ENCODE data around the gene PLA2G4C. TPM values are rescaled to one million over a fixed set of nuclear protein-coding genes. Genes with fewer than 3 reads are reported as not detected.
A peak's percentile ranks its signal among the peaks of the same experiment; 100 is the strongest.

Gene PLA2G4C, protein sequence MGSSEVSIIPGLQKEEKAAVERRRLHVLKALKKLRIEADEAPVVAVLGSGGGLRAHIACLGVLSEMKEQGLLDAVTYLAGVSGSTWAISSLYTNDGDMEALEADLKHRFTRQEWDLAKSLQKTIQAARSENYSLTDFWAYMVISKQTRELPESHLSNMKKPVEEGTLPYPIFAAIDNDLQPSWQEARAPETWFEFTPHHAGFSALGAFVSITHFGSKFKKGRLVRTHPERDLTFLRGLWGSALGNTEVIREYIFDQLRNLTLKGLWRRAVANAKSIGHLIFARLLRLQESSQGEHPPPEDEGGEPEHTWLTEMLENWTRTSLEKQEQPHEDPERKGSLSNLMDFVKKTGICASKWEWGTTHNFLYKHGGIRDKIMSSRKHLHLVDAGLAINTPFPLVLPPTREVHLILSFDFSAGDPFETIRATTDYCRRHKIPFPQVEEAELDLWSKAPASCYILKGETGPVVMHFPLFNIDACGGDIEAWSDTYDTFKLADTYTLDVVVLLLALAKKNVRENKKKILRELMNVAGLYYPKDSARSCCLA
- total RNA-seq: 279 and 309 TPM in 2 replicates

DNA sequence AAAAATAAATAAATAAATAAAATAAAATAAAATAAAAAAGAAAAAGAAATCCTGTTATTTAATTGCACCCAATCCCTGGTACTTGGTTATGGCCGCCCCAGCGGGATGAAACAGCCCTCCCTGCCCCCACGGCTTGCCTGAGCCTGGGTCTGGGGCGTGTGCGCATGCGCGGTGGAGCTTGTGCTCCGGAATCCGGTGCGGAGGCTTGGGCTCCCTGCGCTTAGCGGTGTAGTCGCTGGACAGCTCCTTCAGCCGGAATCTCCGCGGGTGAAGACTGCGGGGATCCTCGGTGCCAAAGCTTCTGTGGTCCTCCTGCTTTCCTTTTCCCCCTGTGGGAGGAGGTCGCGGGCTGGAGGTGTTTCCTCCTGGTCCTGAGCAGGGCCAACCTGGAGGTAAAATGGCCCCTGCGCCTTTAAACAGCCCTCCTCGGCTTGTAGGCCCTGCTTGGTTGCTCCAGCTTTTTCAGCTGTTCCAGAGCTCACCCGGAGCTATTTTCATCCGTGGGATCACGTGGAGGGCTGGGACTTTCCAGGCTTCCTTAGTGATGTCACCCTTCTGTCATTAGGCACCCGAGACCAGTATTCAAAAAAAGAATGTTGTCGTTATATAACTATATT is at the start of gene PLA2G4C:
TSS of gene PLA2G4C (minus strand) at position 468 of the 617 bp plus-strand sequence. CDS start 4,288 bp downstream, outside the sequence.
- peak; percentile 80 for DNase-seq (ENCODE audit: extremely low read depth, low read depth, low spot score)

DNA sequence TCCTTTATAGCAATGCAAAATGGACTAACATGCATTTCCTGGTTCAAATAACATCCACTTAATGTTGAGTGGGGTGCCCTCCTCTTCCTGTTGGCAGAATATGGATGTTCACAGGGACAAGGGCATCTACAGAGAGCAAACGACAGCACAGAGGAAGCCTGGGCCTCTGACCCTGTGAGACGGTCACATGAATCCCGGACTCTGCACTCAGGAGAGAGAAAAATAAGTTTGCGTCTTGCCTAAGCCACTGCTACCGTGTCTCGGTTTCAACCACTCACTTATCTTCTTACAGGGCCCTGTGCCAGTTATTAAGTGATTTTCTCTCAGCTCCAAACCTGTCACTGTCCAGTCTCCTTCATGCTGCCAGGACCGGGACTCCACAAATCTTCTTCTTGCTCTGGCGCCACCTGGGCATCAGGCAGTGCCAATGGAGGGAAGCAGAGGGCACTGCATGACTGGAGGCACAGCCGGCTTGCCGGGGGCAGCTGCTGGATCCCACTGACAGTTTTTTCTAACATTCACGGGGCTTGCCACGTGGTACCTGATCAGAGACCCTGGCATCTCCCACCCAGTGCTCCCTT is 47.7 kb upstream of the PLA2G4C start:
- DNase-seq (ENCODE audit: extremely low read depth, low read depth, low spot score): no peak

DNA sequence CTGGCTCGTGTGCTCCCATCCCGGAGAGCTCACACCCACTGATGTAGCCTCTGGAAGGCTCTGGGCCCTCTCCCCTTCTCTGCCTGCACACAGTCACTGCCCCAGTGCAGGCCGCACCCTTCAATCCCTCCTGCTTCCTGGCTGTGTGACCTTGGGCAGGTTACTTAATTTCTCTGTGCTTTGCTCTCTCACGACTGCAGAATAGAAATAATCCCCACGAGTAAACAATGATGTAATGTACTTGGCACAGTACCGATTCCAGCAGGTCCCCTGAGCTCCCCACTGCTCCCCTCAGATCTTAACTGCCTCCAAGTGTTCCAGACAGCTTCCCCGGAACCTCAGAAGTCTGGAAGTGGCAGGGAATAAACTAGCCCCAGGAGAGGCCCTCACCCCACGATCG is 43.4 kb upstream of the PLA2G4C start:
- no peak for DNase-seq (ENCODE audit: extremely low read depth, low read depth, low spot score)

DNA sequence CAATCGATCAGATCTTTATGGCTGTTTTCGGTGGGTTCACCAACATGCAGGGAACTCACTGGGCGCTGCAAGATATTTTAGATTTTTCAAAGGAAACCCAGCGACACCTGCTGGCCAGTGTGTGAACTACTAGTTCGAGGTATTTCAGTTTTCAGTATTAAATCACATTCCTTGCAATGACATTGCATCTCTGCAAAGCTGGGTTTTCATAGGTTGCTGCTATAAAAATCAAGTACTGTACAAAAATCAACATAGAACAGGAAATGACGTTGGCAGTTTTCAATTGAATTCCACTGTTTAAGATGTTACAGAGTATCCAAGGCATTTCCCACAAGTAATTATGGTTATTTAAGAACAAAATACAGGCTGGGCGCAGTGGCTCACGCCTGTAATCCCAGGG is 41.9 kb upstream of the PLA2G4C start:
- peak; percentile 99 for DNase-seq (ENCODE audit: extremely low read depth, low read depth, low spot score)

DNA sequence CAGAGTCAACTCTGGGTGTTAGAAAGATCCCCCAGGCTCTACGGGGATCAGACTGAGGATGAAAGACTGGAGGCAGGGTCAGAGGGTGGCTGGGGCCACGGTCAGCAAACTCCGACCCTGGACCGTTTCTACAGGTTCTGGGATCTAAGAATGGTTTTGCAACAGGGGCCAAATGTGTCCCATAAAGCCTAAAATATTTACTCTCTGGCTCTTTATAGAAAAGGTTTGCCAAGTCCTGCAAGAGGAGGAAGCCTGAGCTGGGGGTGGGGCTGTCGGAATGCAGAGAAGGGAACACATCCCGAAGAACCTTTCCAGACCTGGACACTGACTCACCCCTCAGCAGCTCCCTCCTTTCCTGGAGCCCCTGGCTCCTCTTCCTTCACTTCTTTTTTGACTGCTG is 38.8 kb upstream of the PLA2G4C start:
- no peak for DNase-seq (ENCODE audit: extremely low read depth, low read depth, low spot score)

DNA sequence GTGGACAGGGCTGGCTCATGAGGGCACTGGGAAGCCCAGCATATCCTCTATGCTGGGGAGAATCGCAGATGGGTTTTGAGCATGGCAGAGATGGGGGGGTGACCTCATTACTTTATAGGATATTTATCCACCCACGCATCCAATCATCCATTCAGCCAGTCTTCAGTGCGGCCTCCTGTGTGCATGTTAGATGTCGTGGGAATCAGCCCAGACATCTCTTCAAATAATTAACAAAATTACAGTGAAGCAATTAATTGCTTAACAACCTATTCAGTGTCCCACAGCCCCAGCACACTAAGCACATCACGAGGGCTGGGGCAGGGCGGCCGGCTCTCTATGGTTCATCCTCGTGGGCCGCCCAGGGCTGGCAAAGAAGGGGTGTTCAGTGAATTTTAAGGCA is 38.0 kb upstream of the PLA2G4C start:
- no peak for DNase-seq (ENCODE audit: extremely low read depth, low read depth, low spot score)

DNA sequence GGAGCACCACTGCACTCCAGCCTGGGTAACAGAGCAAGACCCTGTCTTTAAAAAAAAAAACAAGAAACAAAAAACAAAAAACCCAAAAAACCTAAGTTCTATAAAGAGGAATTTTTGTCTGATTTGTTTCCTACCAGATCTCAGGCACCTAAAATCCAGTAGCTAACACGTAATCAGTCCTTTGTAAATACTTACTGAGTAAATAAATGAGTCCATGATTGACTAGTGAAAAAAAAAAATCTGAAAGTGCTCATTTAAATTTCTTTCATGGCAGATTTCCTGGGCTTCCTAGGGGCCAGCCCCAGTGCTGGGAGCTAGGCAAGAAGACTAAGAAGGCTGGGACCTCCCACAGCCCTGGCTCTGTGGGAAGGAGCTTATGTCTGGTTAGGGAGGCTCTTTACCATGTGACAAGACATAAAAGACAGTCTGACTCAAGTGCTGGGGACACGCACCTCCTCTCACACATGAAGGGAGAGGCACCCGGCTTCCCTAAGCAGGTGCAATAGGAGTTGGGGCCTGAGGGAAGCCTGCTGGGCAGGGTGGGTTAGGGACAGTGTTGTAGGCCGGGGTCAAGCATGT is 37.1 kb upstream of the PLA2G4C start:
- DNase-seq (ENCODE audit: extremely low read depth, low read depth, low spot score): no peak

DNA sequence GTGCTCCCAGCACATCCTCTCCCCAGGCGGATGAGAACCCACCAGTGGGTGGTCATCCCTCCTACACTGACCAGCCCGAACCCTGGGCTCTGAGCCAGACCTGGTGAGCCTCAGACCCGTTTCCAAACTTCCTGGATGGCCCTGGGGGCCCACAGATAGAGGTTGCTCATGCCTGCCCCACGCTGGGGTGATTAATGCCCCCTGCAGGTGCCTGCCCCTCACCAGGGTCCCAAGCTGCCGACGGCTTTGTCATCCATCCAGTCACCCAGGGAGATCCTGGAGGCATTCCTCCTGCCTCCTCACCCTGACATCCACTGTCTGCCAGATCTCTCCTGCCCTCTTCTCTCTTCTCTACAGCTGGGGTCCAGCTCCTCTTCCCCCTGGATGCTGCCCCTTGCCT is 28.4 kb upstream of the PLA2G4C start:
- DNase-seq (ENCODE audit: extremely low read depth, low read depth, low spot score): no peak

DNA sequence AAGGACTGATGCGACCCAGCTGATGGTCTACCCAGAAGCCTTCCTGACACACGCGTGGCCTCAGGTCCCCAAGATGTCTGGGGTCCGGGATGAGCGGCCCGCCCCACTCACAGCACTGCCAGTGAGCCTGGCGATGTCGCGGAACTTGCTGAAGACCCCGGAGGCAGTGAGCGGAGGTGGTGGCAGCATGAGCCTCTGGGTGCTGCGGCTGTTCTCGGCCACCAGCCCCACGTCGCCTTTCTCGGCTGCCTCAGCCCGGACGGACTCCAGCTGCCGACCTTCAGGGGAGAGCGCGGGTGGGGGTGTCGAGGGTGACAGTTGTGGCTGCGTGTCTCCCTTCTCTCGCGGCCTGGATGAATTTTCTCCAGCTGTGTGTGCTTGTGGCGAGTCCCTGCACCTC is 26.8 kb upstream of the PLA2G4C start:
- DNase-seq (ENCODE audit: extremely low read depth, low read depth, low spot score): no peak

DNA sequence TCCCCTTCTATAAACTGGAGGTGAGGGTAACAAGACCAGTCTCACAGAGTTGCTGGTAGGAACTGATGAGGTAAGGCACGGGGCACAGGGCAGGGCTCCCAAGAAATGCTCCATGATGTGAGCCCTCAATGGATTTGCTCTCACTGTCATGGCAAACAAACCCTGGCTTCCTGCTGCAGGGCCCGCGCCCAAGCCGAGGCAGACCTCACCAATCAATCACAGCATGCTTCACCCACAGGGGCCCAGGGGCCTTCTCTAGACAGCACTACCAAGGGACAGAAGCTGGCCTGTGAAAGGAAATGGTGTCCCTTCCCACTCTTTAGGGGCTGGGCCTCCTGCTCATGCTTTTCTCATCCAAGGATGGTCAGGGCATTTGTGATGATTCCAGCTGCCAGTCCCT is 25.9 kb upstream of the PLA2G4C start:
- DNase-seq (ENCODE audit: extremely low read depth, low read depth, low spot score): no peak

DNA sequence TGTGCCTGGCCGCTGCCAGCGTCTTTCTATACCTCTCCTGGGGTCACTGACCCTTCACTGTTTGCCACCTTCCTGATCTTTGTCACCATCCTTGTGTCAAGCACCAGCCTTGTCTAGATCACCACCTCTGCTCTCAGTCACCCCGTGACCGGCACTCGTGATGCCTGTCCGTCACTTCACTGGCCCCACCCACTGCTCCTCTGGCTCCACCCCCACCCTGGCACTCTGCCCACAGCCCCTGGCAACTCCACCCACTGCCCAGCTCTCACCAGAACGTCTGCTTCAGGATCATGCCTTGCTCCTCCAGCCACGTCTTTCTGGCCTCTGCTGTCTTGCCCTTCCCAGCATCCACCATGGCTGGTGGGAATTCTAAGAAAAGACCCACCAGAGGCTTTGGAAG is 24.8 kb upstream of the PLA2G4C start:
- no peak for DNase-seq (ENCODE audit: extremely low read depth, low read depth, low spot score)

DNA sequence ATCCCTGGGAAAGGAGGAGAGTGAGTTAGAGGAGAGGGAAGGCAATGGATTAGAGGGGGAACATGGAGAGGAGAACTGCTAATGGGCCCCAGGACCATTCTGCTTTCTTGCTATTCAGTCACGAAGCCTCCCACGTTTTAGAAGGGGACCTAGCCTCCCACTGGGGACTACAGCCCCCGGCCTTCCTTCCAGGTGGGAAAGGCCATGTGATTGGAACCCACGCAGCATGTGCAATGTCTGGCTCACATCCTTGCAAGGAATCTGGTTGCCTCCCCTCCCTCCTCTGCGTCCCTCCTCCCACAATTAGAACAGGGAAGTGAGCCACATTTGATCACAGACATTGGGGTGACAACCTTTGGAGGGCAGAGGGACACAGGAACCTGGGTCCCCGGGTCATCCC is 22.5 kb upstream of the PLA2G4C start:
- DNase-seq (ENCODE audit: extremely low read depth, low read depth, low spot score): no peak

DNA sequence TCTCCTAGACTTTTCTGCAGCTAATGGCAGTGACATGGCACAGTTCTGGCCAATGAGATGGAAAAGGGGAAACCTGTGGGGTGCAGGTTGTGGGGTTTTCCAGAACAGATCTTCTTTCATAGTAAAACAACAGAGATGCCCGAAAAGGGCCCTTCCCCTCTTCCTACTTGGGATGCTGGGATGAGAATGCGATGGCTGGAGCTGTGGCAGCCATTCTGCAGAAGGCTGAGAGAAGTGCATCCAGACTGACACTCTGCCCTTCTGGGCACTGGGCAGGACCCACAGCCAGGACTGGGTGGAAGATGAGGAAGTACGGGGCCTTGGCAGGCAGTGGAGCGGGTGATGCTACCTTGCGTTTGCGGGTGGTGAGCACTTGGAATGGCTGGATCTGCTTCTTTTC is 16.9 kb upstream of the PLA2G4C start:
- DNase-seq (ENCODE audit: extremely low read depth, low read depth, low spot score): no peak

DNA sequence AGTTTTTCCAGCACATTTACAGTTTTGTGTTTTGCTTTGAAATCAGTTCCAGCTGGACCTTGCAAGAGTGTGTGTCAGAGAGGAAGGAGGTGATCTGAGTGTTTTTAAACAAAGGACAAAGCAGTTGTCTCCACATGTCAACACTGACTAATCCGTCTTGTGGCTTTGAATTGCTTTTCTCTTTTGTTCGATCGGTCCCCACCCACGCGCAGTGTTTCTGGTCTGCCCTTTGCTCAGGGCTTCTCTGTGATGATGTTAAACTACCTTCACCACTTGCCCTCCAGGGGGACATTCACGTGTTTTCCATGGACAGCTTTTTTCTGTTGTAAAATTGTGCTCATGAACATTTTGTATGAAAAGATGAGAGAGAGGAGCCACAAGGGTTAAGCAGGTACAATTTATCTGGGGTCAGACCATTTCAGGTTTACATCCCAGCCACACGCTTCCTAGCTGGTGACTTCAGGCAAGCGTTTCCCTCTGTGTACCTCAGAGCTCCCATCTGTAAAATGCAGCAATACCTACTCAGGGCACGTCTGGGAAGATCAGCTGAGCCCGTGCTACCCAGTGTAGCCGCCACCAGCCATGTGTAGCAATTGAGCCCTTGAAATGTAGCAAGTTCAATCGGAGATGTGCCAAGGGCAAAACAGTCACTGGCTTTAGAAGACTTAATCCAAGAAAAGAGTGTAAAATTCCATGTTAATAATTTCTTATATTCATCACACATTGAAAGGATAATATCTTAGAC is 13.5 kb upstream of the PLA2G4C start:
- peak; percentile 71 for DNase-seq (ENCODE audit: extremely low read depth, low read depth, low spot score)

DNA sequence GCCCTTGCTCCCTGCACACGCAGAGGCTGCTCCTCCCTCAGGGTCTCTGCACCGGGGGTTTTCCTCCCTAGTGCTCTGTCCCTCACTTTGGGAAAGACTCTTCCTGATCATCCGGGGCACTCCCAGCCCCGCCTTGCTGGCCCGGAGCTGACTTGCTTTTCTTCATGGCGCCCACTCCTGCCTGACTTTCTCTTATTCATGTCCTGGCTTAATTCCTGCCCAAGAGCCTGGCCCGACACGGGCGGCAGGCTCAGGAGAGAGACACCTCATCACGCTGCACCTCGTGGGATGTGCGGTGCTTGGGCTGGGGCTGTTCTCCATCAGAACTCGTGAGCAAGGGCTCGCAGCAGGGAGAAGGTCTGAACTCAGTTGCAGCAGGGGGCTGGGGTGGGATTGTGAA is 11.8 kb upstream of the PLA2G4C start:
- no peak for DNase-seq (ENCODE audit: extremely low read depth, low read depth, low spot score)

DNA sequence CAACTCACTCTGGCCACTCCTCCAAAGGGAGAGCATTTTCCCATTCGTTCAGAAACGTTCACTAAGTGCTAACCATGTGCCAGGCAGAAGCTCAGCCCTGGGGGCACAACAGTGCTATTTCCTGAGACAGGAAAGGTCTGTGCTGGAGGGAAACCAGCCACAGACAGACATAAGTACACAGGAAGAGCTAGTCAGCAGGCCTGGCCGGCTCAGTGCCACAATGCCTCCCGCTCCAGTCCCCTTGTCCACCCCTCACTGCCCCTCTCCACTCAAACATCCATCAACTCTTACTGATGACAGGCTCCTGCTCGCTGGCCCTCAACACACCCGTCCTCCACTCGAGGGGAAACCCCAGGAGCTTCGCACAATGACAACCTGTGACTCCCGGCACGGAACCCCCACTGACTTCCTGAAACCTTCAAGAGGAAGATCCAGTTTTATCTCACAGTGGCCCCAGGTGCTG is 11.3 kb upstream of the PLA2G4C start:
- DNase-seq (ENCODE audit: extremely low read depth, low read depth, low spot score): peak; percentile 82

DNA sequence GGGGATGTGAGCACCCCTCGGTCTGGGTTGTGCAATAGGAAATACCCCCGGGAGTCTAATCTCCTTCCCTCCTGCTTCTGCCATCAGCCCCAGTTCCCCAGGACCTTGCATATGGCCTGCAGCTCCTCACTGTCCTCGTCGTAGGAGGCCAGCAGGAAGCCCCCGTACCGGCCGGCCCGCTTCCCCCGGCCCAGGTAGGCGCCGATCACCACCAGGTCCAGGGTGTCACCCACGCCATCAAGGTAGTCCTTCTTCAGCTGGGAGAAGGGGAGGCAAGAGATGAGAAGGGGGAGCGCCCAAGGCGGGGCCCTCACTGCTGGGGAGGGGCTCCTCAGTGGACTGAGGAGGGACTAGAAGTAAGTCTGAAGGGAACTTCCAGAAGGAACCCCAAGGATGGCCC is 10.4 kb upstream of the PLA2G4C start:
- no peak for DNase-seq (ENCODE audit: extremely low read depth, low read depth, low spot score)

DNA sequence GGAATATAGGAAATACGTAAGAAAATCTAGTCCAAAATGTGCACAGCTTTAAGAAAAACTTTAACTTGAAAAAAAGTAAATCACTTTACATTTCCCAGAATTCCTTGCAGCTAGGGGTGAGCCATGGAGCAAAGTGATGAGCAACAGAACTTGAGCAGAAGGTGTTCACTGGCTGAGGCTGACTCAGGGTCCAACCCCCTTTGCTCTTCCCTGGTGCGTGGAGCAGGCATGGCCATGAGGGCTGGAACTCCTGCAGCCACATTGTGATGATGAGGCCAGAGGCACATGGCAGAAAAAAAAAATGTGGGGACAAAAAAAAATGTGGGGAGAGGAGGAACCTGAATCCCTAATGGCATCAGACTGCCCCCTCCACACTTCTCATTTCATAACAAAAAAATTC is 9.9 kb upstream of the PLA2G4C start:
- no peak for DNase-seq (ENCODE audit: extremely low read depth, low read depth, low spot score)

DNA sequence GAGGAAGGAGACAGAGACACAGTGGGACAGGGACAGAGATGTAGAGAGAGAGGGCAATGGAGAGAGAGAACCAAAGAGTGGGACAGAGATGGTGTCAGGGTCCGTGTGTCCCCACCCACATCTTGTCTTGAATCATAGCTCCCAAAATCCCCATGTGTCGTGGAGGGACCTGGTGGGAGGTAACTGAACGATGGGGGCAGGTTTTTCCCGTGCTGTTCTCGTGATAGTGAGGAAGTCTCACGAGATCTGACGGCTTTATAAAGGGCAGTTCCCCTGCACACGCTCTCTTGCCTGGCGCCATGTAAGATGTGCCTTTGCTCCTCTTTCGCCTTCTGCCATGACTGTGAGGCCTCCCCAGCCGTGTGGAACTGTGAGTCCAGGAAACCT is 7.5 kb upstream of the PLA2G4C start:
- no peak for DNase-seq (ENCODE audit: extremely low read depth, low read depth, low spot score)

DNA sequence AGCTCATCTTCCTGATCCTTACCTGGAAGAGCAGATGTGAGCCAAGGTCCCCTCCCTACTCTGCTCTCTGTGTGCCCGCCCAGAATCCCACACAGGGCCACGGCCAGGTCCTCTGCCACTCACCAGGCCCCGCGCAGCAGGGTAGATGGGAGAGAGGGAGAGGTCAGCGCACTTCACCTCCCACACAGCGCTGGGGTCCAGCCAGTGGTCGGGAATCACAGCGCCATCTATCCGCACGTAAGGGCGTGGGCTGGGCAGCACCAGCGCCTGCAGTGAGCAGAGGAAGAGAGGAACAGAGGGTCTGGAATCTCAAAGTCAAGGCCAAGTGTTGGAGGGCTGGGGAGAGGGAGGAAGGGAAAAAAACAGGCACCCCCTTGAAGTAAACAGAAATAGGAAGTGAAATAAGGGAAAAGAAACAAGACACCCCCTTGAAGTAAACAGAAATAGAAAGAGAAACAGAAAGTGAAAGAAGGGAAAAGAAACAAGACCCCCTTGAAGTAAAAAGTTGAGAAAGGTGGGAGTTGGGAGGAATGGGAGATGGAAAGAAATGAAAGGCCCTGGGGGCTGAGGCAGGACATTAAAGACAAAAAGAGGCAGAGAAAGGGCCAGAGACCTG is 7.0 kb upstream of the PLA2G4C start:
- no peak for DNase-seq (ENCODE audit: extremely low read depth, low read depth, low spot score)
